ENCODE measurements around the gene EIF6.

EIF6 gene

GRCh38 chr20:35288325-35289060 lies 3.9 kb upstream of the EIF6 start:
- H3K4me3 ChIP-seq (ENCODE audit: low read depth, low read length): no peak overlapping the region
- no peak for DNase-seq (ENCODE audit: low read depth)
- no peak for TF ChIP-seq CTCF (conservative IDR thresholded peaks at IDR 0.05; ENCODE audit: low read depth, low read length)

GRCh38 chr20:35287509-35288324 lies 3.1 kb upstream of the EIF6 start:
- DNase-seq (ENCODE audit: low read depth): no peak
- no peak overlapping the region for H3K4me3 ChIP-seq (ENCODE audit: low read depth, low read length)
- no peak for TF ChIP-seq CTCF (conservative IDR thresholded peaks at IDR 0.05; ENCODE audit: low read depth, low read length)

- TF ChIP-seq CTCF (conservative IDR thresholded peaks at IDR 0.05; ENCODE audit: low read depth, low read length): no peak
- H3K4me3 ChIP-seq (ENCODE audit: low read depth, low read length): no peak overlapping the region
- no peak for DNase-seq (ENCODE audit: low read depth)
Observed at GRCh38 chr20:35286899-35287508, 2.4 kb upstream of the EIF6 start.

GRCh38 chr20:35286077-35286898 lies 1.7 kb upstream of the EIF6 start:
- no peak for DNase-seq (ENCODE audit: low read depth)
- no peak overlapping the region for H3K4me3 ChIP-seq (ENCODE audit: low read depth, low read length)
- no peak for TF ChIP-seq CTCF (conservative IDR thresholded peaks at IDR 0.05; ENCODE audit: low read depth, low read length)

GRCh38 chr20:35285806-35286076 lies 1.2 kb upstream of the EIF6 start:
- TF ChIP-seq CTCF (conservative IDR thresholded peaks at IDR 0.05; ENCODE audit: low read depth, low read length): no peak
- DNase-seq (ENCODE audit: low read depth): no peak
- H3K4me3 ChIP-seq (ENCODE audit: low read depth, low read length): no peak overlapping the region

- DNase-seq (ENCODE audit: low read depth): no peak
- no peak for TF ChIP-seq CTCF (conservative IDR thresholded peaks at IDR 0.05; ENCODE audit: low read depth, low read length)
- H3K4me3 ChIP-seq (ENCODE audit: low read depth, low read length): peak overlapping the region; percentile 86
Observed at GRCh38 chr20:35284992-35285805, 627 bp upstream of the EIF6 start.
